Measurements from ENCODE around the gene PBX3.

PBX3 gene

DNA sequence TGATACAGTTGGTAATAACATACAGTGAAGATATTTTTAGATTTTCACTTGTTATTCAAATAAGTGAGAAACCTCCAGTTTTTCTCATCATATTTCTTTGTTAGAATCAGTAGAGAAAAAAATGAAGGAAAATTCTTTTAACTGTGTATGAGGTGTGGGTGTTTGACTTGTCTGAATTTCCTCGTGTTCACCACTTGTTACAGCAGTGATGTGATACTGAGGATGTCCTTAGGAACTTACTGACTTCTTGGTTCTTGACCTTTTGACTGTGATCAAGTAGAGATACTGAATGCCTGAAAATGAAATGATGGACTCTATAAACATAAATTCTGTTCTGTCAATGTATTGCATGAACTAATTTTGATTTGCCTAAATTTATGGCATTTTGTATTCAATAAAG is 10.7 kb downstream of the PBX3 start:
- TF ChIP-seq, protein P1, sequence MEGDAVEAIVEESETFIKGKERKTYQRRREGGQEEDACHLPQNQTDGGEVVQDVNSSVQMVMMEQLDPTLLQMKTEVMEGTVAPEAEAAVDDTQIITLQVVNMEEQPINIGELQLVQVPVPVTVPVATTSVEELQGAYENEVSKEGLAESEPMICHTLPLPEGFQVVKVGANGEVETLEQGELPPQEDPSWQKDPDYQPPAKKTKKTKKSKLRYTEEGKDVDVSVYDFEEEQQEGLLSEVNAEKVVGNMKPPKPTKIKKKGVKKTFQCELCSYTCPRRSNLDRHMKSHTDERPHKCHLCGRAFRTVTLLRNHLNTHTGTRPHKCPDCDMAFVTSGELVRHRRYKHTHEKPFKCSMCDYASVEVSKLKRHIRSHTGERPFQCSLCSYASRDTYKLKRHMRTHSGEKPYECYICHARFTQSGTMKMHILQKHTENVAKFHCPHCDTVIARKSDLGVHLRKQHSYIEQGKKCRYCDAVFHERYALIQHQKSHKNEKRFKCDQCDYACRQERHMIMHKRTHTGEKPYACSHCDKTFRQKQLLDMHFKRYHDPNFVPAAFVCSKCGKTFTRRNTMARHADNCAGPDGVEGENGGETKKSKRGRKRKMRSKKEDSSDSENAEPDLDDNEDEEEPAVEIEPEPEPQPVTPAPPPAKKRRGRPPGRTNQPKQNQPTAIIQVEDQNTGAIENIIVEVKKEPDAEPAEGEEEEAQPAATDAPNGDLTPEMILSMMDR (IDR thresholded peaks at IDR 0.05; ENCODE audit: extremely low read depth, missing control alignments) = no peak
- no peak for DNase-seq (ENCODE audit: low spot score)

DNA sequence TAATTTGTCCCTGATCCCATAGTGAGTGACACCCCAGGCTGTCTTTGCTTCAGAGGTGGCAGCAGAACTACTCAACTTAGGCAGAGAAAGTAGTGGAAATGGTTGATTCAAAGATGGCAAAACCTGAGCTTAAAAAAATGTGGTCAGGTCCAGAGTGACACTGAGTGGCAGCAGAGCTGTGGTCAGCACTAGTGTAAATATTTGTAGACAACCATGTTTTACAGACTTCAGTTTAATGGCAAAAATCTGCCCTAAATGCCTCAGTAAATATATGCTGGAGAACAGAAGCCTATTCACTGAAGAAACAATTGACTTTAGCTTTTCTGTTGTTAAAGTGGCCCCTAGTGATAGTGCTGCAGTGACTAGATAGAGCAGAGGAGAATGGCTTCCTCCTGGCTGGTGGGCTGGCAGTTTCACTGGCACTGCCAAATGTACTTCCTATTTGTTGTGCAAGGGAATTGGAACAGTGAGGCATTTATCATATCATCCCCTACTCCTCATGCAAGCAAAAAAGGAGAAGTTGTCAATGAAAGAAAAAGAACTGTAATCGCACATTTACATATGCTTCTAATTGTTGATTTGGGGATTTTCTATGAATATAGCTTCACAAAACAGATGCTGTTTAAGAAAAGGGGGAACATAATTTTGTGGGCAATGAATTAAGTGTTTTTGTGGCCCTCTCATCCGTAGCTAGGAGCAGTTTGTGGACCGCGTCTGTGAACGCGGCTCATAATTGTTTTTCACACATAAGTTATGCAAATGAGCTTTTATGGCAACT is 12.0 kb downstream of the PBX3 start:
- no peak for DNase-seq (ENCODE audit: low spot score)
- TF ChIP-seq, protein P1 (IDR thresholded peaks at IDR 0.05; ENCODE audit: extremely low read depth, missing control alignments) = no peak

DNA sequence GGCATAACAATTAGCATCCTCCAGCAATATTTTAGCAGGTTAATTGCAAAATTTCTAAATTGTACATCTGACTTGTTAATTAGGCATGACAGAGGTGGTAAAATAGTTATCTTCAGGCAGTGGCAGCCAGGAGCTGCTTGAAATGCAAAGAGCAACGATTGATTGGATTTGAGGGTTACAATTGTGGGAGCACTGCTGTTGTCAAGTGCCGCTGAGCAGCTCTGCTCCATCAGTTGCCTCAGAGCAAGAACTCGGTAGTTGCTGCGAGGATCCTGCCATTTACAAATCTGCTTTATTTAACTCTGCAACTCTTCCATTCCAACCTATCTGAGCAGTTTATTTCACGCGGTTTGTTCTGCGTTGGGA is 12.6 kb downstream of the PBX3 start:
- no peak for DNase-seq (ENCODE audit: low spot score)
- TF ChIP-seq, protein P1 (IDR thresholded peaks at IDR 0.05; ENCODE audit: extremely low read depth, missing control alignments) = no peak

DNA sequence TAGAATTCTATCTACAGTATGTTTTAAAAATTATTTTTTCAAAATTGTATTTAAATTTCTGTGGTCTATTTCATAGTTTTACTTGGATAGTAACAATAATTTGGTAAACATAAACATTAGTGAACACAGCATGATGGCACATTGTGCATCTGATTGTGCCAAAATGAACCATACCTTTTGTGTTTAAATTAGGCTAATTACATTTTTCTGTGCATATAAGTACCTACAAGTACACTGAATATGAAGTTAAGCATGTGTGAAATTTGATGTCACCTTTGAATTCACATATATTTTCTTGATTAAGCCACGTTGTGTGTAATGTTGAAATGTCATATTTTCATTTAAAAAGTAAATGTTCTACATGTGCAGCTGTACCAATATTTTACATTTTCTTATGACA is 13.4 kb downstream of the PBX3 start:
- no peak for DNase-seq (ENCODE audit: low spot score)
- TF ChIP-seq, protein P1 (IDR thresholded peaks at IDR 0.05; ENCODE audit: extremely low read depth, missing control alignments) = no peak

DNA sequence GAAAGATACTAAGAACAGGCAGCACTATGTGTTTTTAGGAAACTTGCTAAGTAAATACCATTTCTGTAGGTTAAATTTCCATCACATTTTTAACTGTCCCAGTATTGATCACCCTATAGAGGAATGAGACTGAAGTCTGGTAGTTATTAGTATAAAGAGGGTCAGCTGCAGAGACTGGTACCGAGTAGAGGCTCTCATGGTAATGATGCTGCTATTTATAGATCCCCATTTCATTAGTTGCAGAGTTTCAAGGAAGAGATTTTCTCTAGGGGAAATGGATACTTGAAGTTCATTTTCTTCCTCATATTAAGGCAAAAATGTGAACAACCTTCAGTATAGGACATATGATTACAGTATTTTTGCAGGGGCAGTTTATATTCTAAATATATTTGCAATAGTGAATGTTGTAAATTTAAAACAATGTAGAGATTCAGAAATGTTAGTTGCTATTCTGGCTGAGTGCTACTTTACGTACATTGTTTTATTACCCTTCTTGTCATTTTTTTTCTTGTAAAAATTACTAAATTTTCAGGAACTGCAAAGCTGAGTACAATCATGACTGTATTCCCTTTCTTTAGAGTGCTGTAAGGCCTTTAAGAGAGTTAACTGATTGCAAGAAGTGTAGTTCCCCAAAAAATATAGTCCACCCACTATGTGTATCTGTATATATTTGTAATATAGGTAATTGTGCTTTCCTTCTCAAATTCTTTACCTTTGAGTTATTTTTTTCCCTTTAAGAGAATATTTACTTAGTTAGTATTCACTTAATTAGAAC is 14.7 kb downstream of the PBX3 start:
- TF ChIP-seq, protein P1 (IDR thresholded peaks at IDR 0.05; ENCODE audit: extremely low read depth, missing control alignments) = no peak
- DNase-seq (ENCODE audit: low spot score) = no peak

DNA sequence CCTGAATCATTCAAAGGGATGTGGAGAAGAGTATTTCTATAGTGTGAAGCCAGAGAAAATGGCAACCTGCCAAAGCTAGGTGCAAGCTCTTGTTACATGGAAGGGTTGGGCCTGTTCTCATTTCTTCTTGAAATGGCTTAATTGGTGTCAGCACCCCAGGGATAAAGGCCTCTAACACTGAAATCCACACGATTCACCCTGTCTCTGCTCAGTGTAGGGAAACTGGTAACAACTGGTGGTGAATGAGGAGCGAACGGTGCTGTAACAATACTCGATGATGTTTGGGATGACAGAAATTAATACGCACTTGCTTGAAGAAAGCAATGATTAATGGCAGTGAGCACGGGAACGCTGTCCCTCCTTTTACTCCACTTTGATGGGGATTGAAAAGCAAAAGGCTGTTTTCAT is 16.2 kb downstream of the PBX3 start:
- DNase-seq (ENCODE audit: low spot score) = no peak
- TF ChIP-seq, protein P1 (IDR thresholded peaks at IDR 0.05; ENCODE audit: extremely low read depth, missing control alignments) = no peak

DNA sequence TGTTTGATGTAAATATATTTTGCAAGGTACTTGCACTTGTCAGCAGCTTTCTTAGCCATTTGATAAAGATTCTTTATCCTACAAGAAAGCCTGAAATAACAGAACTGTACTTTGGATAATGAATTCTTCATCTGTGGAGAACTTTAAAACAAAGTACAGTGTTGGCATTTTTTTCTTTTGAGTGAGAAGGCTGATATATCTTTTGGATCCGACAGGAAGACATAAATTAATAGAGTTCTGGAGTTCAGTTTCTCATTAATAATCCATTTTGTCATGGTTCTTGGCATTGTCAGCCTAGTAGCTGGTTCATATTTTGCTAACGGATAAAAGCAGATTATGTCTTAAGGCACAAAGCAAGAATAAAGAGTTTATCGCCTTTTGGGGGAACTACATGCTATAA is 17.0 kb downstream of the PBX3 start:
- TF ChIP-seq, protein P1 (IDR thresholded peaks at IDR 0.05; ENCODE audit: extremely low read depth, missing control alignments) = no peak
- no peak for DNase-seq (ENCODE audit: low spot score)

Measured in GM20000 (cell line).